Stimulated activated naive CD8-positive, alpha-beta T cell treated with anti-CD3 and anti-CD28 coated beads, Interleukin-15, Interleukin-2, amounts not matched to agents 100 ng/mL and 50 ng/mL, for 24 hours (primary cell): Measurements from ENCODE around the gene PCDH9.

Experiments
- H3K27ac Mint-ChIP-seq: one replicate; pipeline ENCODE4 v1.8.0; 2021; ENCODE audit warnings: mild to moderate bottlenecking, mixed read lengths
- H3K27me3 Mint-ChIP-seq: one replicate; pipeline ENCODE4 v1.8.0; 2021; ENCODE audit warnings: mixed read lengths
- H3K36me3 Mint-ChIP-seq: one replicate; pipeline ENCODE4 v1.8.0; 2021; ENCODE audit warnings: low read depth, mixed read lengths
- H3K4me1 Mint-ChIP-seq: one replicate; pipeline ENCODE4 v1.8.0; 2021; ENCODE audit warnings: low read depth, mixed read lengths
- H3K4me3 Mint-ChIP-seq: one replicate; pipeline ENCODE4 v1.8.0; 2021; ENCODE audit warnings: mild to moderate bottlenecking, mixed read lengths
- H3K9me3 Mint-ChIP-seq: one replicate; pipeline ENCODE4 v1.8.0; 2021; ENCODE audit warnings: mixed read lengths

Gene PCDH9

DNA sequence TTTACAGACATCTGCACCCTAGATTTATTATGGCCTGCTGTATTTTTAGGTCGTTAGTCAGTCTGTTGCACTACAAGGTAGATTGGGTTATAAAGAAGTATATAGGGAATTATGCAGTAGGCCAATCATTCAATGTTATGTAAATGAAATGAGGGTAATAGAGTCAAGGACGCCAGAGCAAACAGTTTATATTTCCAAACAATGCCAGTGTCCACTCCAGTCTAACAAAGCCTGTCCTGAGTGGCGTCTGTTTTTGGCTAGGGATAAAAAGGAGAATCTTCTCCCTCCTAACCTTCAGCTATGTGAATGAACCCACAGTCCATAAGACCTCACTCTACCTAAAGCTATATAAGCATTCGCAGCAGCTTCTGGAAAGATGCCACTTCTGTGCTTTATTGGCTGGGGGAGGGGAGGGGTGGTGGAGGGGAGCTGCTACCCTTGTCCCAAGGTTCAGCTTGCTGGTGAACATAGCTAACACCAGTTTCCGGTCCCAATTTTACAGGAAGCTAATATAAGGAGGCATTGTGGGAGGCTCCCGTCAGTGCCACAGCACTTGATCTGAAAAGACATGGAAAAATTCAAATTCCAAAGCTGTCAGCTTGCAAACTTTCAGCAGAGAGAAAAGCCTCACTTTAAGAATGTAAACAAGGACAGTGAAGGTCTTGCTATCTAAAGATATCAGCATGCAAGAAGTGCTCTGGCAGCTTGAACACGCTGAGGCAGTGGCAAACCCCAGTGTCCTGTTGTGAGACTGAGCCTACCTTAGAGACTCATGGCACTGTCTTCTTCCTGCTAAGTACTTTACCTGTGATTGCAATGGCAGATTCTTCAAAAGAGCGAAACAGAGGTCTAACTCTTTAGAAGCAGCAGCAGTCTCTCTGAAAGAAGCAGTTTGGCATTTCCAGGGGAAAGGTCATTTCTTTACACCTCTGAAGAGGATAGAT is 369.9 kb downstream of the PCDH9 start:
- no peaks in the 10 kb centered on the region for H3K27me3 Mint-ChIP-seq
- no peaks in the 10 kb centered on the region for H3K9me3 Mint-ChIP-seq
- no peaks in the 10 kb centered on the region for H3K36me3 Mint-ChIP-seq
- no peak overlapping the region for H3K4me3 Mint-ChIP-seq
- no peak overlapping the region for H3K27ac Mint-ChIP-seq
- H3K4me1 Mint-ChIP-seq: no peaks in the 10 kb centered on the region

- Mint-ChIP-seq H3K36me3 (no peaks in the 10 kb centered on the region), H3K4me1 (no peaks in the 10 kb centered on the region), H3K9me3 (no peaks in the 10 kb centered on the region), H3K4me3 (no peak overlapping the region), H3K27me3 (no peaks in the 10 kb centered on the region), H3K27ac (no peak overlapping the region)
Observed at GRCh38 chr13:66859078-66859477, 371.1 kb downstream of the PCDH9 start.

- Mint-ChIP-seq H3K27ac (no peak overlapping the region), H3K4me3 (no peak overlapping the region), H3K4me1 (no peaks in the 10 kb centered on the region), H3K36me3 (no peaks in the 10 kb centered on the region), H3K9me3 (no peaks in the 10 kb centered on the region), H3K27me3 (no peaks in the 10 kb centered on the region)
Observed at GRCh38 chr13:66858163-66858562, 372.0 kb downstream of the PCDH9 start.

- no peak overlapping the region for H3K4me3 Mint-ChIP-seq
Observed at GRCh38 chr13:66855131-66855530, 375.0 kb downstream of the PCDH9 start.

GRCh38 chr13:66853564-66853963 is 376.6 kb downstream of the PCDH9 start:
- no peak overlapping the region for H3K27ac Mint-ChIP-seq
- peaks cover 5% of the 10 kb centered on the region for H3K9me3 Mint-ChIP-seq
- H3K4me3 Mint-ChIP-seq: no peak overlapping the region
- no peaks in the 10 kb centered on the region for H3K27me3 Mint-ChIP-seq
- no peaks in the 10 kb centered on the region for H3K36me3 Mint-ChIP-seq
- H3K4me1 Mint-ChIP-seq: no peaks in the 10 kb centered on the region

More at GRCh38 chr13:66855131-66855530, 375.0 kb downstream of the PCDH9 start:
- no peaks in the 10 kb centered on the region for H3K36me3 Mint-ChIP-seq
- H3K9me3 Mint-ChIP-seq: no peaks in the 10 kb centered on the region
- H3K4me1 Mint-ChIP-seq: no peaks in the 10 kb centered on the region
- H3K27ac Mint-ChIP-seq: no peak overlapping the region
- H3K27me3 Mint-ChIP-seq: no peaks in the 10 kb centered on the region

DNA sequence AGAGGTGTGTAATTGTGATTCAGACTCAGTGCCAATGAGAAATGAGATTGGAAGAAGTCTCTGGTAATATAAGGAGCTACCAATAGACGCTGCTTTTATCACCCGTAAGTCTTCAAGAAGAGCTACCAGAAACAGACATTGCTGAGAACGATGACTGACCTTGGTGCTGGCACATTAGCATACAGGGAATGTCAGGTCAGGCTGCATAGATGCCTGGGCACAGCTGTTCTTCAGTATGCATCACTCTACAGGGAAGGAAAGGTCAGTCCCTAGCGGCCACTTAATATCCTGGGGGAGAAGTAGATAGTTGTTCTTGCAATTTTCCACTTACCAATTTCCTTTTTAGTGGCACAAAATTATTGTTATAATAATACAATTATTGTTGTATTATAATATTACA is 380.4 kb downstream of the PCDH9 start:
- no peaks in the 10 kb centered on the region for H3K27me3 Mint-ChIP-seq
- no peak overlapping the region for H3K4me3 Mint-ChIP-seq
- peaks cover 5% of the 10 kb centered on the region for H3K9me3 Mint-ChIP-seq
- H3K4me1 Mint-ChIP-seq: no peaks in the 10 kb centered on the region
- H3K27ac Mint-ChIP-seq: no peak overlapping the region
- H3K36me3 Mint-ChIP-seq: no peaks in the 10 kb centered on the region

DNA sequence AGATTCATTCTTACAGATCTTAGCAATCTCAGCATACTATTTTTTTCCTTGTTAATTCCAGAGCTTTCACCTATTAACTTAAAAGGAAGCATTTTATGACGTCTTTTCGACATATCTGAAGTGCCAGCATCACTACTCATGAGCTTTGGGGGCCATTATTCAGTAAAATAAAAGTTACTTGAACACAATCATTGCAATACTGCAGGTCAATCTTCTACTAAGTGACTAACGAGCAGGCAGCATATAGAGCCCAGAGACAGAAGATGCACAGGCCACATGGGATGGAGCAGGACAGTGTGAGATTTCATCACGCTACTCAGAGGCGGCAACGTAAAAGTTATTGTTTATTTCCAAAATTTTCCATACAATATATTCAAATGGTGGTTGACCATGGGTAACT is 382.6 kb downstream of the PCDH9 start:
- no peaks in the 10 kb centered on the region for H3K4me1 Mint-ChIP-seq
- H3K27ac Mint-ChIP-seq: no peak overlapping the region
- H3K27me3 Mint-ChIP-seq: no peaks in the 10 kb centered on the region

DNA sequence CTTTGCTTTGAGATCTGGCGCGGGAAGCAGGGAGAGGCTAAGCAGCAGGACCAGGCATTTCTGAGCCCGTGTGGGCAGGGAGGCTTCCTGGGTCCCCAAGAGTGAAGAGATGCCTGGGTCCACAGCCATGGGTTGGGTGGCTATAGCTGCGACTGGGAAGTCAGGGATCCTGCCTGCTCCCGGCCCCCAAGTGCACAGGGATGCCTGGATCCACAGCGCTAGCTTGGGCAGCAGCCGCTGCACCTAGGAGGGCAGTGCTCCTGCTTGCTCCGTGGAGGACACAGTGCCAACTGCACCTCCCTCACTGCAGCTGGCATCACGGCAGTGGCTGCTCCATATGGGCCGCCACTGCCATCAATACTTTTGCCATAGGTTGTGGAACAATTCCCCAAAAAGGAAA is 384.7 kb downstream of the PCDH9 start:
- Mint-ChIP-seq H3K9me3 (peaks cover 5% of the 10 kb centered on the region), H3K27ac (no peak overlapping the region), H3K4me3 (no peak overlapping the region), H3K36me3 (no peaks in the 10 kb centered on the region), H3K27me3 (no peaks in the 10 kb centered on the region), H3K4me1 (no peaks in the 10 kb centered on the region)

More for the DNA sequence above, 382.6 kb downstream of the PCDH9 start:
- H3K36me3 Mint-ChIP-seq: no peaks in the 10 kb centered on the region
- H3K9me3 Mint-ChIP-seq: peaks cover 5% of the 10 kb centered on the region
- no peak overlapping the region for H3K4me3 Mint-ChIP-seq

GRCh38 chr13:66844933-66845332 is 385.2 kb downstream of the PCDH9 start:
- Mint-ChIP-seq H3K27ac (no peak overlapping the region), H3K36me3 (no peaks in the 10 kb centered on the region), H3K27me3 (no peaks in the 10 kb centered on the region), H3K9me3 (peaks cover 5% of the 10 kb centered on the region), H3K4me3 (no peak overlapping the region), H3K4me1 (no peaks in the 10 kb centered on the region)

- no peaks in the 10 kb centered on the region for H3K9me3 Mint-ChIP-seq
- no peak overlapping the region for H3K4me3 Mint-ChIP-seq
- H3K4me1 Mint-ChIP-seq: no peaks in the 10 kb centered on the region
- no peaks in the 10 kb centered on the region for H3K36me3 Mint-ChIP-seq
- no peaks in the 10 kb centered on the region for H3K27me3 Mint-ChIP-seq
- H3K27ac Mint-ChIP-seq: no peak overlapping the region
Observed at GRCh38 chr13:66842766-66843165, 387.4 kb downstream of the PCDH9 start.

GRCh38 chr13:66840621-66841020 is 389.5 kb downstream of the PCDH9 start:
- Mint-ChIP-seq H3K36me3 (no peaks in the 10 kb centered on the region), H3K4me3 (no peak overlapping the region), H3K9me3 (no peaks in the 10 kb centered on the region), H3K27me3 (no peaks in the 10 kb centered on the region), H3K27ac (no peak overlapping the region), H3K4me1 (no peaks in the 10 kb centered on the region)

GRCh38 chr13:66837246-66837645 is 392.9 kb downstream of the PCDH9 start:
- Mint-ChIP-seq H3K36me3 (no peaks in the 10 kb centered on the region), H3K4me1 (no peaks in the 10 kb centered on the region), H3K9me3 (no peaks in the 10 kb centered on the region)

GRCh38 chr13:66835040-66835628 is 395.0 kb downstream of the PCDH9 start:
- Mint-ChIP-seq H3K9me3 (no peaks in the 10 kb centered on the region), H3K36me3 (no peaks in the 10 kb centered on the region), H3K27me3 (no peaks in the 10 kb centered on the region), H3K27ac (no peak overlapping the region), H3K4me1 (peaks cover 6% of the 10 kb centered on the region), H3K4me3 (no peak overlapping the region)

More at GRCh38 chr13:66837246-66837645, 392.9 kb downstream of the PCDH9 start:
- no peak overlapping the region for H3K27ac Mint-ChIP-seq
- H3K4me3 Mint-ChIP-seq: no peak overlapping the region
- H3K27me3 Mint-ChIP-seq: no peaks in the 10 kb centered on the region

GRCh38 chr13:66830940-66831716 is 399.0 kb downstream of the PCDH9 start:
- H3K27me3 Mint-ChIP-seq: no peaks in the 10 kb centered on the region
- no peaks in the 10 kb centered on the region for H3K36me3 Mint-ChIP-seq
- H3K27ac Mint-ChIP-seq: no peak overlapping the region
- no peaks in the 10 kb centered on the region for H3K9me3 Mint-ChIP-seq
- no peak overlapping the region for H3K4me3 Mint-ChIP-seq
- H3K4me1 Mint-ChIP-seq: peaks cover 6% of the 10 kb centered on the region

DNA sequence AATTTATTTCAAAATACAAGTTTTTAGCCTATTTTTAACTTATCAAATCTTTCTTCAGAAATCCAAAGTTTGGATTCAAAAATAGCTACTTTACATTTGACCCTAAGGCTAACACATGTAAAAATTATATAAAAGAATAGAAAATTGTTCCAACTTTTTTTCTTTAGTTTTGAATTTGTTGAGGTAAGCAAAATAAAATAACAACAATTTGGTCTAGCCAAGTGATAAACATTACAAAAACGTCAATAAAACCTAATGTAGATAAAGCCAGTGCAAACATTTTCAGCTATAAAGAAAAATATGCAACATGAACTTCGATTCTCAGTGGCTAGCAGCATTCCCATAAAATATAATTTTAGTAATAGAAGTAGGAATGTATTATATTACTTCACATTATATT is 400.3 kb downstream of the PCDH9 start:
- H3K36me3 Mint-ChIP-seq: no peaks in the 10 kb centered on the region
- H3K27ac Mint-ChIP-seq: no peak overlapping the region
- peaks cover 6% of the 10 kb centered on the region for H3K4me1 Mint-ChIP-seq
- H3K9me3 Mint-ChIP-seq: no peaks in the 10 kb centered on the region
- H3K4me3 Mint-ChIP-seq: no peak overlapping the region
- H3K27me3 Mint-ChIP-seq: no peaks in the 10 kb centered on the region
